ENCODE measurements around the gene GRIP1.

The GRIP1 gene

DNA sequence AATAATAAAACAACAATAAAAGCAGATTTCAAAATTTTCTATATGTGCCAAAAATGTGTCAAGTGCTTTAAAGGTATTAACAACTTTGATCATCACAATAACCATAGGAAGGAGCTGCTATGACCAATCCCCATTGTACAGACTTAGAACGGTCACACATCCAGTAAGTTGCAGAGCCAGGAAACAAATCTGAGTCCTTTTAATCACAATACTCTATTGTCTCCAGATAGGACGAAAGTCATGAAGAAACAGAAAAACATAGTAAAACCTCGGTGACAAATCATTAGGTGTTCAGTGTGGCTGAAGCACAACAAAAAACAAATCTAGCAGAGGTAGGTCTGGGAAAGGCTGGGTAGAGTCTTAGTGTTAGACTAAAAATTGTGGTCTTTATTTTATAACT is 178.8 kb downstream of the GRIP1 start:
- TF ChIP-seq NFIC (IDR thresholded peaks at IDR 0.05), result no peak
- no peak for TF ChIP-seq RAD21 (IDR thresholded peaks at IDR 0.05; ENCODE audit: low read depth)
- no peak for TF ChIP-seq EP300 (IDR thresholded peaks at IDR 0.05; ENCODE audit: borderline replicate concordance)
- TF ChIP-seq ZBTB7A (IDR thresholded peaks at IDR 0.05; ENCODE audit: low read depth), result no peak
- no peak for TF ChIP-seq TCF12 (IDR thresholded peaks at IDR 0.05; ENCODE audit: low read depth)
- TF ChIP-seq CREB1 (IDR thresholded peaks at IDR 0.05; ENCODE audit: low read depth), result no peak
- no peak for TF ChIP-seq YY1 (IDR thresholded peaks at IDR 0.05; ENCODE audit: low read depth)
- TF ChIP-seq TEAD4 (IDR thresholded peaks at IDR 0.05), result no peak
- TF ChIP-seq TAF1 (IDR thresholded peaks at IDR 0.05; ENCODE audit: low read depth), result no peak
- TF ChIP-seq EGR1 (IDR thresholded peaks at IDR 0.05), result no peak
- TF ChIP-seq, protein P1, sequence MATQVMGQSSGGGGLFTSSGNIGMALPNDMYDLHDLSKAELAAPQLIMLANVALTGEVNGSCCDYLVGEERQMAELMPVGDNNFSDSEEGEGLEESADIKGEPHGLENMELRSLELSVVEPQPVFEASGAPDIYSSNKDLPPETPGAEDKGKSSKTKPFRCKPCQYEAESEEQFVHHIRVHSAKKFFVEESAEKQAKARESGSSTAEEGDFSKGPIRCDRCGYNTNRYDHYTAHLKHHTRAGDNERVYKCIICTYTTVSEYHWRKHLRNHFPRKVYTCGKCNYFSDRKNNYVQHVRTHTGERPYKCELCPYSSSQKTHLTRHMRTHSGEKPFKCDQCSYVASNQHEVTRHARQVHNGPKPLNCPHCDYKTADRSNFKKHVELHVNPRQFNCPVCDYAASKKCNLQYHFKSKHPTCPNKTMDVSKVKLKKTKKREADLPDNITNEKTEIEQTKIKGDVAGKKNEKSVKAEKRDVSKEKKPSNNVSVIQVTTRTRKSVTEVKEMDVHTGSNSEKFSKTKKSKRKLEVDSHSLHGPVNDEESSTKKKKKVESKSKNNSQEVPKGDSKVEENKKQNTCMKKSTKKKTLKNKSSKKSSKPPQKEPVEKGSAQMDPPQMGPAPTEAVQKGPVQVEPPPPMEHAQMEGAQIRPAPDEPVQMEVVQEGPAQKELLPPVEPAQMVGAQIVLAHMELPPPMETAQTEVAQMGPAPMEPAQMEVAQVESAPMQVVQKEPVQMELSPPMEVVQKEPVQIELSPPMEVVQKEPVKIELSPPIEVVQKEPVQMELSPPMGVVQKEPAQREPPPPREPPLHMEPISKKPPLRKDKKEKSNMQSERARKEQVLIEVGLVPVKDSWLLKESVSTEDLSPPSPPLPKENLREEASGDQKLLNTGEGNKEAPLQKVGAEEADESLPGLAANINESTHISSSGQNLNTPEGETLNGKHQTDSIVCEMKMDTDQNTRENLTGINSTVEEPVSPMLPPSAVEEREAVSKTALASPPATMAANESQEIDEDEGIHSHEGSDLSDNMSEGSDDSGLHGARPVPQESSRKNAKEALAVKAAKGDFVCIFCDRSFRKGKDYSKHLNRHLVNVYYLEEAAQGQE (IDR thresholded peaks at IDR 0.05; ENCODE audit: low read depth), result no peak
- TF ChIP-seq, protein P2, sequence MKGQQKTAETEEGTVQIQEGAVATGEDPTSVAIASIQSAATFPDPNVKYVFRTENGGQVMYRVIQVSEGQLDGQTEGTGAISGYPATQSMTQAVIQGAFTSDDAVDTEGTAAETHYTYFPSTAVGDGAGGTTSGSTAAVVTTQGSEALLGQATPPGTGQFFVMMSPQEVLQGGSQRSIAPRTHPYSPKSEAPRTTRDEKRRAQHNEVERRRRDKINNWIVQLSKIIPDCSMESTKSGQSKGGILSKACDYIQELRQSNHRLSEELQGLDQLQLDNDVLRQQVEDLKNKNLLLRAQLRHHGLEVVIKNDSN (IDR thresholded peaks at IDR 0.05), result no peak
- no peak for TF ChIP-seq CEBPB (IDR thresholded peaks at IDR 0.05)
- TF ChIP-seq, protein P3, sequence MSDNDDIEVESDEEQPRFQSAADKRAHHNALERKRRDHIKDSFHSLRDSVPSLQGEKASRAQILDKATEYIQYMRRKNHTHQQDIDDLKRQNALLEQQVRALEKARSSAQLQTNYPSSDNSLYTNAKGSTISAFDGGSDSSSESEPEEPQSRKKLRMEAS (IDR thresholded peaks at IDR 0.05), result no peak
- no peak for TF ChIP-seq FOXM1 (IDR thresholded peaks at IDR 0.05; ENCODE audit: borderline replicate concordance, low read depth)

DNA sequence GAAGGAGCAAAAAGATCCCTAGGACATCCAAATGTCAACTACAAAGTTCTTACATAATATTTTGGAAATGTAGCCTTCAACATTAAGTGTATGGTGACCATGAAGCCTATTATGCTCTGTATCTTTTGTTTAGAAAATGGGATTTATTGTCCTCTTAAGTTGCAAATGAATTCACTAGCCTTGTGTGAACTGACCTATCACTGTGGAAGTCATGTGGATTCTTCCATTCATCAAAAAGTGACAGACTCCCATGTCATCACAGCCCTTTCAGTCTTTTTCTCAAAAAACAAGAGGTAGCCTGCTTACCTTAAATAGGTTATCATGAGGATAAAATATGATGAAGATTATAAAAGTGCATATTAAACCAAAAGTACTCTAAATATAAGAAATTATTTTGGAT is 179.9 kb downstream of the GRIP1 start:
- TF ChIP-seq TEAD4 (IDR thresholded peaks at IDR 0.05), result no peak
- TF ChIP-seq YY1 (IDR thresholded peaks at IDR 0.05; ENCODE audit: low read depth), result no peak
- TF ChIP-seq TCF12 (IDR thresholded peaks at IDR 0.05; ENCODE audit: low read depth), result no peak
- no peak for TF ChIP-seq EGR1 (IDR thresholded peaks at IDR 0.05)
- no peak for TF ChIP-seq EP300 (IDR thresholded peaks at IDR 0.05; ENCODE audit: borderline replicate concordance)
- TF ChIP-seq, protein P1 (IDR thresholded peaks at IDR 0.05; ENCODE audit: low read depth), result no peak
- TF ChIP-seq NFIC (IDR thresholded peaks at IDR 0.05), result no peak
- no peak for TF ChIP-seq FOXM1 (IDR thresholded peaks at IDR 0.05; ENCODE audit: borderline replicate concordance, low read depth)
- TF ChIP-seq CREB1 (IDR thresholded peaks at IDR 0.05; ENCODE audit: low read depth), result no peak
- no peak for TF ChIP-seq TAF1 (IDR thresholded peaks at IDR 0.05; ENCODE audit: low read depth)
- TF ChIP-seq, protein P2 (IDR thresholded peaks at IDR 0.05), result no peak
- TF ChIP-seq, protein P3 (IDR thresholded peaks at IDR 0.05), result no peak

DNA sequence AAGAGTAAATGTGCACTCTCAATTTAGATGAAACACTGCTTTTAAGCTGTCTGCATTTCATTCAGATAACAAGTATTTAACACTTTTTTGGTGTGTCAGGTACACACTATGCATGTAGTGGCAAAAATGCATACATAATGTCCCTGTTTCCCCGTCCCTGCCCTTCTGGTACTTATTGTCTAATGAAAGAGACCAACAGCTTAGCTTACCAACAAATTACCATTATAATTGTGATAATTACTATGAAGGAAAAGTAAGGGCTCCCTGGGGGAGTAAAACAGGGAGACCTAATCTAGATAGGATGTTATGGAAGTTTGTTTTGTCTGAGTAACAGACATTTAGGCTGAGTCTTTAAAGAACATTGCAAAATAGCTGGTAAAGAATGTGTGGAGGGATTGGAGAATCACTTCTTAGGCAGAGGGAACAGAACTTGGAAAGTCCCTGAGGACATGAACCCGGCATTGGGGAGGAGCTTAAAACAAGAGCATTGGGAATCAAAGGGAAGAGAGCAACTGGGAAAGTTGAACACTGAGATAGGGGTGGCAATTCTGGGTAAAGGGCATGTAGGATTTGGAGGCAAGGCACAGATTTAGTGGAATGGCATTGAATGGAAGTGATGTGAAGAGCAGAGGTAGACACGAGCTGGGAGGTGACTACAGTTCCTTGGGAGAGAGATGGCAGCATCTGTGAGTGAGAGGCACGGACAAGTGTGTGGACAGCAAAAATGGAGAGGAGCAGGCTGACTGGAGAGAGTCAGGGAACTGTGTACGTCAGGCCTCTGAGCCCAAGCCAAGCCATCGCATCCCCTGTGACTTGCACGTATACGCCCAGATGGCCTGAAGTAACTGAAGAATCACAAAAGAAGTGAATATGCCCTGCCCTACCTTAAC is 181.6 kb downstream of the GRIP1 start:
- TF ChIP-seq ZBTB7A (IDR thresholded peaks at IDR 0.05; ENCODE audit: low read depth) (no peak), YY1 (IDR thresholded peaks at IDR 0.05; ENCODE audit: low read depth) (no peak), TEAD4 (IDR thresholded peaks at IDR 0.05) (no peak), TCF12 (IDR thresholded peaks at IDR 0.05; ENCODE audit: low read depth) (no peak), EP300 (IDR thresholded peaks at IDR 0.05; ENCODE audit: borderline replicate concordance) (no peak), TAF1 (IDR thresholded peaks at IDR 0.05; ENCODE audit: low read depth) (no peak), CREB1 (IDR thresholded peaks at IDR 0.05; ENCODE audit: low read depth) (no peak), NFIC (IDR thresholded peaks at IDR 0.05) (no peak), EGR1 (IDR thresholded peaks at IDR 0.05) (no peak), CEBPB (IDR thresholded peaks at IDR 0.05) (no peak), RAD21 (IDR thresholded peaks at IDR 0.05; ENCODE audit: low read depth) (no peak), FOXM1 (IDR thresholded peaks at IDR 0.05; ENCODE audit: borderline replicate concordance, low read depth) (no peak)
- TF ChIP-seq, protein P2 (IDR thresholded peaks at IDR 0.05), result no peak
- TF ChIP-seq, protein P3 (IDR thresholded peaks at IDR 0.05), result no peak

DNA sequence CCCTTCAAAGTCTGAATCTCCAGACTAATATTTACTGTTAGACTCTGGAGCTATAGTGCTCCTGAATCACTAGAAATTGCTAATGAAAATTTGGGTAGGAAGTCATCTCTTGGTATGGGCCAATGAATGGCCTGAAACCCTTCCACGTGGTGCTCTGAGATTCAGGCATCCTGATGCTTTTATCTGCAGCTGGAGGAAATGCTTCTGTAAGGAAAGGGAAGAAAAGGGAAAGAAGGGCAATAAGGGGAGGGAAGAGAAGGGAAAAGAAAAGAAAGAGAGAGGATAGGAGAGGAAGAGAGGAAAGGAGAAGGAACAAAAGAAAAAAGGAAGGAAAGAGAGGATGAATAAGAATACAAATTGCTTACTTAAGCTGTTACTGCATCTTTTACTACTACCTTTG is 182.3 kb downstream of the GRIP1 start:
- TF ChIP-seq YY1 (IDR thresholded peaks at IDR 0.05; ENCODE audit: low read depth) (no peak), CREB1 (IDR thresholded peaks at IDR 0.05; ENCODE audit: low read depth) (no peak), TEAD4 (IDR thresholded peaks at IDR 0.05) (no peak), FOXM1 (IDR thresholded peaks at IDR 0.05; ENCODE audit: borderline replicate concordance, low read depth) (no peak), EGR1 (IDR thresholded peaks at IDR 0.05) (no peak), ZBTB7A (IDR thresholded peaks at IDR 0.05; ENCODE audit: low read depth) (no peak), RAD21 (IDR thresholded peaks at IDR 0.05; ENCODE audit: low read depth) (no peak), EP300 (IDR thresholded peaks at IDR 0.05; ENCODE audit: borderline replicate concordance) (no peak), TAF1 (IDR thresholded peaks at IDR 0.05; ENCODE audit: low read depth) (no peak), TCF12 (IDR thresholded peaks at IDR 0.05; ENCODE audit: low read depth) (no peak), NFIC (IDR thresholded peaks at IDR 0.05) (no peak), CEBPB (IDR thresholded peaks at IDR 0.05) (no peak)
- TF ChIP-seq, protein P1 (IDR thresholded peaks at IDR 0.05; ENCODE audit: low read depth), result no peak
- TF ChIP-seq, protein P2 (IDR thresholded peaks at IDR 0.05), result no peak
- TF ChIP-seq, protein P3 (IDR thresholded peaks at IDR 0.05), result no peak
